ENCODE data around the gene TRIM25.

DNA sequence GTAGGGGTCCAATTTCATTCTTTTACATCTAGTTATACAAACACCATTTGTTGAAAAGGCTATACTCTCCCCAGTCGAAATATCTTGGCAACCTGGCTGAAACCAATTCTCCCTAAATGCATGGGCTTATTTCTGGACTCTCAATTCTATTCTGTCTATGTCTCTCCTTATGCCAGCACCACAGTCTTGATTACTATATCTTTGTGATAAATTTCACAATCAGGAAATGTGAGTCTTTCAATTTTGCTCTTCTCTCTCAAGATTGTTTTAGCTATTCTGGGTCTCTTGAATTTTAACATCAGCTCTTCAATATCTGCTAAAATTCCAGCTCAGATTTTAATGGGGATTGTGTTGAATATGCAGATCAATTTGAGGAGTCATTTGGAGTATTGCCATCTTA lies 5.9 kb upstream of the TRIM25 start:
- TF ChIP-seq POLR2A (IDR thresholded peaks at IDR 0.05) = no peak
- TF ChIP-seq, protein P1, sequence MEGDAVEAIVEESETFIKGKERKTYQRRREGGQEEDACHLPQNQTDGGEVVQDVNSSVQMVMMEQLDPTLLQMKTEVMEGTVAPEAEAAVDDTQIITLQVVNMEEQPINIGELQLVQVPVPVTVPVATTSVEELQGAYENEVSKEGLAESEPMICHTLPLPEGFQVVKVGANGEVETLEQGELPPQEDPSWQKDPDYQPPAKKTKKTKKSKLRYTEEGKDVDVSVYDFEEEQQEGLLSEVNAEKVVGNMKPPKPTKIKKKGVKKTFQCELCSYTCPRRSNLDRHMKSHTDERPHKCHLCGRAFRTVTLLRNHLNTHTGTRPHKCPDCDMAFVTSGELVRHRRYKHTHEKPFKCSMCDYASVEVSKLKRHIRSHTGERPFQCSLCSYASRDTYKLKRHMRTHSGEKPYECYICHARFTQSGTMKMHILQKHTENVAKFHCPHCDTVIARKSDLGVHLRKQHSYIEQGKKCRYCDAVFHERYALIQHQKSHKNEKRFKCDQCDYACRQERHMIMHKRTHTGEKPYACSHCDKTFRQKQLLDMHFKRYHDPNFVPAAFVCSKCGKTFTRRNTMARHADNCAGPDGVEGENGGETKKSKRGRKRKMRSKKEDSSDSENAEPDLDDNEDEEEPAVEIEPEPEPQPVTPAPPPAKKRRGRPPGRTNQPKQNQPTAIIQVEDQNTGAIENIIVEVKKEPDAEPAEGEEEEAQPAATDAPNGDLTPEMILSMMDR (IDR thresholded peaks at IDR 0.05) = no peak

All from right lobe of liver (tissue), 4 donors.